Large intestine (tissue), 12 donors: ENCODE data around the gene NRSN2. TPM values are rescaled to one million over a fixed set of nuclear protein-coding genes. Genes with fewer than 3 reads are reported as not detected.

ENCODE experiments used
- DNase-seq, 2 donors: peaks; one replicate each; pipeline versions ENCODE4 v3.0.0 to v3.0.0-alpha.2; 2013
- H3K27ac ChIP-seq: one replicate; pipeline ENCODE4 v1.5.1; 2013; ENCODE audit warnings: low read length
- H3K27me3 ChIP-seq: 2 replicates; pipeline ENCODE4 v1.6.1; 2013; ENCODE audit warnings: low read length; ENCODE audit not compliant: control insufficient read depth, insufficient read depth
- H3K36me3 ChIP-seq: 2 replicates; pipeline ENCODE4 v1.6.1; 2013; ENCODE audit warnings: low read length; ENCODE audit not compliant: control insufficient read depth, insufficient read depth
- H3K4me1 ChIP-seq: one replicate; pipeline ENCODE4 v1.6.1; 2013; ENCODE audit warnings: low read length; ENCODE audit not compliant: control insufficient read depth, insufficient read depth
- H3K4me3 ChIP-seq: one replicate; pipeline ENCODE4 v1.5.1; 2013; ENCODE audit warnings: low read length
- H3K9me3 ChIP-seq: one replicate; pipeline ENCODE4 v1.6.1; 2013; ENCODE audit warnings: mild to moderate bottlenecking, low read depth, low read length, moderate library complexity; ENCODE audit not compliant: control insufficient read depth
- WGBS: methylation state at CpG from one replicate; pipeline ENCODE4 v1.1.5; 2013; ENCODE audit warnings: low lambda C conversion rate; ENCODE audit not compliant: insufficient coverage; 5-methylcytosine and 5-hydroxymethylcytosine counted together
- long read RNA-seq, 11 donors: transcript quantifications; one replicate each; lab custom pipeline, GENCODE V29; 2026
- polyA plus RNA-seq: library from polyadenylated mRNA; unstranded; fragments of 120-200 nt; gene quantifications from one replicate; pipeline ENCODE4 v1.2.1, GENCODE V29; 2013

NRSN2 gene, protein sequence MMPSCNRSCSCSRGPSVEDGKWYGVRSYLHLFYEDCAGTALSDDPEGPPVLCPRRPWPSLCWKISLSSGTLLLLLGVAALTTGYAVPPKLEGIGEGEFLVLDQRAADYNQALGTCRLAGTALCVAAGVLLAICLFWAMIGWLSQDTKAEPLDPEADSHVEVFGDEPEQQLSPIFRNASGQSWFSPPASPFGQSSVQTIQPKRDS
- 21.3 TPM for polyA plus RNA-seq
- long read RNA-seq, donor 1, transcript NRSN2-202 (4 exons, 2,088 nt) = major isoform, 7 of 7 reads
- long read RNA-seq, donor 1, partial matches to known transcripts = 0 of 7 reads
- long read RNA-seq, donor 1, other reads (novel, unspliced or antisense) = 0 of 7 reads
- long read RNA-seq, donor 2, transcript NRSN2-202 (4 exons, 2,088 nt) = major isoform, 8 of 14 reads
- long read RNA-seq, donor 2, partial matches to known transcripts = 5 of 14 reads
- long read RNA-seq, donor 2, other reads (novel, unspliced or antisense) = 0 of 14 reads
- long read RNA-seq, donor 3, transcript NRSN2-202 (4 exons, 2,088 nt) = major isoform, 7 of 9 reads
- long read RNA-seq, donor 3, partial matches to known transcripts = 0 of 9 reads
- long read RNA-seq, donor 3, other reads (novel, unspliced or antisense) = 0 of 9 reads
- long read RNA-seq, donor 4 = 0 reads
- long read RNA-seq, donor 5, transcript NRSN2-202 (4 exons, 2,088 nt) = major isoform, 5 of 6 reads
- long read RNA-seq, donor 5, partial matches to known transcripts = 0 of 6 reads
- long read RNA-seq, donor 5, other reads (novel, unspliced or antisense) = 0 of 6 reads
- long read RNA-seq, donor 6, partial matches to known transcripts = 0 of 4 reads
- long read RNA-seq, donor 6, other reads (novel, unspliced or antisense) = 0 of 4 reads
- long read RNA-seq, donor 7, transcript NRSN2-202 (4 exons, 2,088 nt) = major isoform, 5 of 7 reads
- long read RNA-seq, donor 7, partial matches to known transcripts = 0 of 7 reads
- long read RNA-seq, donor 7, other reads (novel, unspliced or antisense) = 0 of 7 reads
- long read RNA-seq, donor 8, partial matches to known transcripts = 0 of 3 reads
- long read RNA-seq, donor 8, other reads (novel, unspliced or antisense) = 0 of 3 reads
- long read RNA-seq, donor 9, partial matches to known transcripts = 0 of 6 reads
- long read RNA-seq, donor 9, other reads (novel, unspliced or antisense) = 0 of 6 reads
- long read RNA-seq, donor 10, transcript NRSN2-202 (4 exons, 2,088 nt) = major isoform, 7 of 9 reads
- long read RNA-seq, donor 10, partial matches to known transcripts = 0 of 9 reads
- long read RNA-seq, donor 10, other reads (novel, unspliced or antisense) = 0 of 9 reads
- long read RNA-seq, donor 11, transcript NRSN2-202 (4 exons, 2,088 nt) = major isoform, 6 of 6 reads
- long read RNA-seq, donor 11, partial matches to known transcripts = 0 of 6 reads
- long read RNA-seq, donor 11, other reads (novel, unspliced or antisense) = 0 of 6 reads

DNA sequence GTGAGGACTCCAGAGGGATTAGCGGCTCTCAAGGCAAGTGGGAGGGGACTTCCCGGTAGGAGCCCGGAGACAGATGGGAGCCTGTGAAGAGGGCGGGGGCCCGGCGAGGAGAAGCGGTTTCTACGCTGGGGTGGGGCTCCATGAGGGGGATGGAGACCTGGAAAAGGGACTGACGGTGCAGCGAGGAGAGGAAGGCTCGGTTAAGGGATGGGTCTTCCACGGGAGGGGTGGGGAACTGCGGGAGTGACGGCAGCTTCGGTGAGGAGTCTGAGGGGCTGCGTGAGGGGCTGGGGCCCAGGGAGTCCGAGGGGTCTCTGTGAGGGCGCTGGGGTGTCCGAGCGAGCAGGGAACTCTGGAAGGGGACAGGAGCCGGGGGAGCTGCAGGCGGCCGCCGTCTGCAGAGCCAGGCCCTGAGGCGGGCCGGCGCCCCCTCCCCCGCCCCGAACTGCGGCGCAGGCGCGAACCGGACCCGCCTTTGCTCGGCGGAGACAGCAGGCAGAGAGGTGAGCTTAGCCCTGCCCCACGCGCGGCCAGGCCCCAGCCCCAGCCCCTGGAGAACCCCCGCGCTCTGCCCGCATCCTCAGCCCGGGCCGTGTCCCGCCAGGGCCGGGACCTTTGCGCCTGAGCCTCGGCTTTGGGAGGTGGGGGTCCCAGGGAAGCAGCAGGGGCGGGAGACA lies at the start of gene NRSN2:
TSS of gene NRSN2 (plus strand) at position 472 of the 677 bp plus-strand sequence. CDS start 2,533 bp downstream, outside the sequence.
- Histone ChIP-seq H3K4me1 (peaks cover 5% of the 10 kb centered on the region), H3K27me3 (no peaks in the 10 kb centered on the region), H3K9me3 (peaks cover 6% of the 10 kb centered on the region), H3K4me3 (peak within 1 kb of the TSS; percentile 74), H3K36me3 (peaks cover 4% of the 10 kb centered on the region), H3K27ac (peak within 1 kb of the TSS; percentile 78)
- WGBS = 0% methylated on average over 2 of the region's 50 CpGs
- peak in 1 of 2 donors; percentile 67 for DNase-seq

DNA sequence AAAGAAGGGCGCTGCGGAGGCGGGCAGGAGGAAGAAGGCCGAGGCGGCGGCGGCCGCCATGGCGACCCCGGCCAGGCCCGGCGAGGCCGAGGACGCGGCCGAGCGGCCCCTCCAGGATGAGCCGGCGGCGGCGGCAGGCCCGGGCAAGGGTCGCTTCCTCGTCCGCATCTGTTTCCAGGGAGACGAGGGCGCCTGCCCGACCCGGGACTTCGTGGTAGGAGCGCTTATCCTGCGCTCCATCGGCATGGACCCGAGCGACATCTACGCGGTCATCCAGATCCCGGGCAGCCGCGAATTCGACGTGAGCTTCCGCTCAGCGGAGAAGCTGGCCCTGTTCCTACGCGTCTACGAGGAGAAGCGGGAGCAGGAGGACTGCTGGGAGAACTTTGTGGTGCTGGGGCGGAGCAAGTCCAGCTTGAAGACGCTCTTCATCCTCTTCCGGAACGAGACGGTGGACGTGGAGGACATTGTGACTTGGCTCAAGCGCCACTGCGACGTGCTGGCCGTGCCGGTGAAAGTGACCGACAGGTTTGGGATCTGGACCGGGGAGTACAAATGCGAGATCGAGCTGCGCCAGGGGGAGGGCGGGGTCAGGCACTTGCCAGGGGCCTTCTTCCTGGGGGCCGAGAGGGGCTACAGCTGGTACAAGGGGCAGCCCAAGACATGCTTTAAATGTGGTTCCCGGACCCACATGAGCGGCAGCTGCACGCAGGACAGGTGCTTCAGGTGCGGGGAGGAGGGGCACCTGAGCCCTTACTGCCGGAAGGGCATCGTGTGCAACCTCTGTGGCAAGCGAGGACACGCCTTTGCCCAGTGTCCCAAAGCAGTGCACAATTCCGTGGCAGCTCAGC lies 48.8 kb upstream of the NRSN2 start:
- H3K36me3 ChIP-seq = peaks cover 8% of the 10 kb centered on the region
- no CpG with 5 or more reads among the region's 75 CpGs for WGBS
- peak overlapping the region; percentile 80 for H3K4me3 ChIP-seq
- no peaks in the 10 kb centered on the region for H3K27me3 ChIP-seq
- H3K9me3 ChIP-seq = no peaks in the 10 kb centered on the region
- peaks cover 11% of the 10 kb centered on the region for H3K4me1 ChIP-seq
- DNase-seq = peak; percentile 66 to 80
- H3K27ac ChIP-seq = peak overlapping the region; percentile 91

DNA sequence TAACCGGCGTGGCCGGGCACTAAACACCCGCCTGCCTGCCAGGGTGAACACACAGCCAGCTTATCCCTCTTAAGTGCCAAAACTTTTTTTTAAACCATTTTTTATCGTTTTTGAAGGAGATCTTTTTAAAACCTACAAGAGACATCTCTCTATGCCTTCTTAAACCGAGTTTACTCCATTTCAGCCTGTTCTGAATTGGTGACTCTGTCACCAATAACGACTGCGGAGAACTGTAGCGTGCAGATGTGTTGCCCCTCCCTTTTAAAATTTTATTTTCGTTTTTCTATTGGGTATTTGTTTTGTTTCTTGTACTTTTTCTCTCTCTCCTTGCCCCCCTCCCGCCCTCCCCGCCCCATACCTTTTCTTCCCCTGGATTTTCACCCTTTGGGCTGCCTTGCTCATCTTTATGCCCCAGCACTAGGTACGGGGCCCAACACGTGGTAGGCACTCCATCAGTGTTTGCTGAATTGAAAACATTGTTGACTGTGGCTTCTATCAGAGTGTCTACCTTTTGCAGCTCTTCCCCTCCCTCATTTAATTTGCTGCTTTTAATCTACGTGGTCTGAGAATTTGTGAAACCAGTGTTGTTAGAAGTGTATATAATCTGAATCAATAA lies 48.0 kb upstream of the NRSN2 start:
- peaks cover 11% of the 10 kb centered on the region for H3K4me1 ChIP-seq
- no peaks in the 10 kb centered on the region for H3K9me3 ChIP-seq
- 7% methylated on average over 3 of the region's 15 CpGs for WGBS
- no peaks in the 10 kb centered on the region for H3K27me3 ChIP-seq
- peaks cover 8% of the 10 kb centered on the region for H3K36me3 ChIP-seq
- H3K27ac ChIP-seq = peak overlapping the region; percentile 91
- no peak for DNase-seq
- peak overlapping the region; percentile 80 for H3K4me3 ChIP-seq

DNA sequence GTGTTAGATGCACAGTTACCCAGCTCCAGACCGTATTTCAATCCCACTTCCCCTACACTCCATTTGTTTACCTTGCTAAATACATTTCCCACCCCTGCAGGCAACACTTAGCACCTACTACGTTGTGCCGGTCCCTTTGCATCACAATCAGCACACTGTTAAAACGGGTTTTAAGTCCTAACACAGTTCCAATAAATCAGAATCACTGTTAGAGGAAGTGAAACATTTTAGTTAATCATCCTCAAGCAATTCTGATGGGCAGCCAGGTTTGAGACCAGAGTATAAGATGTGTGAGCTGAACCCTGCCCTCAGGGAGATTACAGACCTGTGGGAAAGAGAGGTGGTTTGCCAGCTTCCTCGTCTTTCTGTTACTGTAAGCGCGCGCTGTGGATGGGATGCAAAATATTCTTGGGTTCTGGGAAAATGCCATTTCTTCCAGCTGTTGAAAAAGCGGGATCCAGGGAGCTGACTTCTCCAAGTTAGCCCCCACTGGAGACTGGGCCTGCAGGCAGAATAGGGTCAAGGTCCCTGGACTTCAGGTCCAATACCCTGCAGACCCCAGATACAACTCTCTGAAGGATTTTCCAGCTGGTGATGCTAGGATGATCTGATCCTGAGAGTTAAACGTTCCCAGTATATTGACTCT lies 46.4 kb upstream of the NRSN2 start:
- no peaks in the 10 kb centered on the region for H3K27me3 ChIP-seq
- H3K4me1 ChIP-seq = peaks cover 11% of the 10 kb centered on the region
- DNase-seq = no peak
- H3K27ac ChIP-seq = peak overlapping the region; percentile 3
- peak overlapping the region; percentile 80 for H3K4me3 ChIP-seq
- peaks cover 8% of the 10 kb centered on the region for H3K36me3 ChIP-seq
- WGBS = 20% methylated on average over 1 of the region's 10 CpGs
- no peaks in the 10 kb centered on the region for H3K9me3 ChIP-seq

DNA sequence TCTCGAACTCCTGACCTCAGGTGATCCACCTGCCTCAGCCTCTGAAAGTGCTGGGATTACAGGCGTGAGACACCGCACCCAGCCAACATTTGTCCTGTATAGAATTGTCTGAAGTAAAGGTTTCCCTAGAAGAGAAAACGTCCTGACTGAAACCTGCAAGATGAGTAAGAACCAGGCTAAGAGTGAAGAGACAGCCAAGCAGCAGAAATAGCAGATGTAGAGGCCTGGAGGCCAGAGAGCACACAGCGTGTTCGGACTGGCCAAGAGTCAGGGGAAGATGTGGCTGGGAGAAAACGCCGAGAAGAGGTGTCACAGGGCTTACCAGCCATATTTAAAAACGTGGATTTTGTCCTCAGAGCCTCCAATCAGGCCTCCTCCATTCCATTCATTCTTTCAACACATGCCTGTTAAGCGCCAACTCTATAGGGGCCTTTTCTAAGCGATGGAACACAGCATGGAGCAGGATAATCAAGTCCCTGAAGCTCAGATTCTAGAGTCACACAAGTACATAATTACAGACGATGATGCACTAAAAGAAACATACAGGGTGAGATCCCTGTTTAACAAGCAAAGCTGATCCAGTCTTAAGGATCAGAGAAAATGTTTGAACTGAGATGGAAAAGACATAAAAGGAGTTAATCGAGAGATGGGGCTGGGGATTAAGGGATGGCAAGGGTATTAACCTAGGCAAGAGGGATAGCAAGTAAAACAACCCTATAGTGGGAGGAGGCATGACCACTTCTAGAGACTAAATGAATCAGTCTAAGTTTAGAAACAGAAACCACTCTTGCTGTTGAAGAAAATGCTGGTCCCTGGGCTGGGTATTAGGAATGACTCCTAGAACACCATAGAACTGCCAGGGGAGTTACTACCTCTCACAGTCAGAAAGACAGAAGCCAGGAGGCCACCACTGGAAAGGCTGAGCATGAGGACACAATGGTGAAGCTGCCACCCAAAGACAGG lies 44.7 kb upstream of the NRSN2 start:
- Histone ChIP-seq H3K9me3 (no peaks in the 10 kb centered on the region), H3K27me3 (no peaks in the 10 kb centered on the region), H3K4me1 (peaks cover 11% of the 10 kb centered on the region), H3K4me3 (no peak overlapping the region), H3K36me3 (peaks cover 8% of the 10 kb centered on the region), H3K27ac (no peak overlapping the region)
- 74% methylated on average over 6 of the region's 13 CpGs for WGBS
- no peak for DNase-seq

DNA sequence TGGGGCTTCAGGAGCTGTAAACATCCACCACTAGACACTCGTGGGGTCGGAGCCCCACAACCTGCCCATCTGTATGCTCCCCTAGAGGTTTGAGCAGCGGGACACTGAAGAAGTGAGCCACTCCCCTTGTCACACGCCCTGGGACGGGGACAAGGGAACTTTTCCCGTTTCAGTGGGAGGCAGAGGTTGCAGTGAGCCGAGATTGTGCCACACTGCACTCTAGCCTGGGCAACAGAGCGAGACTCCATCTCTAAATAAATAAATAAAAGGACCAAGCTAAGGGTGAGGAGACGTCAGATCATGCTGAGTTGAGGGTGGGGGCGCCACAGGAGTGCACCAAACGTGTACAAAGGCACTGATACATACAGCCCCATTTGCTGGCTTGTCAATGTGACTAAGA lies 41.2 kb upstream of the NRSN2 start:
- Histone ChIP-seq H3K9me3 (no peaks in the 10 kb centered on the region), H3K36me3 (peaks cover 3% of the 10 kb centered on the region), H3K27me3 (no peaks in the 10 kb centered on the region), H3K27ac (no peak overlapping the region), H3K4me1 (peaks cover 3% of the 10 kb centered on the region), H3K4me3 (no peak overlapping the region)
- DNase-seq = no peak
- 86% methylated on average over 2 of the region's 11 CpGs for WGBS

DNA sequence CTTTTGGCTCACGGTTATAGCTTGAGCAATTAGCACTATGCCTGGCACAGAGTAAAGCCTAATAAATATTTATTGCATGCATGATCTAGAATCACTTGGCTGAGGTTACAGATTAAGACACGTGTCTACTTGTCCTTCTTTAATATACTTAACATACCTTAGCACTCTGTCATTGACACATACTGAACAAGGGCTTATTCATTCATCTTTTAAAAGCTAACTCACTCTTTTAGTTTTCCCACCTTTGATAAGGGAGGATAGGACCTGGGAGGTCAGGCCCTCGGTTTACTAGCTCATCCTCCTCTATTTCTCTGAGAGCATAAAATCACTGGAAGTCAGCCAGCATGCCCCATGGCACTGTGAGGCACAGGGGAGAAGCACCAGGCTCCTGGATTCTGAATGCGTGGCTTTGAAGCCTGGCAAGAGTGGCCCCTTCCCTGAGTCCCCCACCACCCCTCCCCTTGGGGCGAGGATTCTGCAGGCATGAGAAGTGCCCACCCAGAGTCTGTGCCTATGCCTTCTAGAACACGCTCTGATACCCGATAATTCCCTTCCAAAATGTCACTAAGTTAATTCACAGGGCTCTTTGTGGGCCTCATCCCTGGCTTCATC lies 38.4 kb upstream of the NRSN2 start:
- WGBS = 67% methylated on average over 1 of the region's 7 CpGs

More for the DNA sequence above, 38.4 kb upstream of the NRSN2 start:
- Histone ChIP-seq H3K27ac (peak overlapping the region; percentile 87), H3K27me3 (no peaks in the 10 kb centered on the region), H3K36me3 (no peaks in the 10 kb centered on the region), H3K4me1 (no peaks in the 10 kb centered on the region), H3K9me3 (no peaks in the 10 kb centered on the region), H3K4me3 (no peak overlapping the region)
- DNase-seq = no peak
